Activated T-cell treated with anti-CD3 and anti-CD28 coated beads, Interleukin-2, amount 50 U/mL, for 4 hours (primary cell): Measurements from ENCODE around the gene IFT22. TPM values are rescaled to one million over a fixed set of nuclear protein-coding genes. Genes with fewer than 3 reads are reported as not detected.
"Not testable (repeated sequence)": the region's sequence is repeated elsewhere in the genome, so short reads cannot be mapped to it uniquely, and the experiment has no call there.

Experiments
- ATAC-seq, 2 donors: fragments of 200-7000 bp; cut with Tn5 transposase; one replicate each; pipeline ENCODE4 v1.10.0; 2021
- DNase-seq: peaks from one replicate; pipeline ENCODE4 v3.0.0-alpha.2; 2020
- H3K27me3 Mint-ChIP-seq: one replicate; pipeline ENCODE4 v1.8.0; 2021; ENCODE audit warnings: low read depth, mixed read lengths
- H3K36me3 Mint-ChIP-seq: one replicate; pipeline ENCODE4 v1.8.0; 2022; ENCODE audit warnings: mixed read lengths; ENCODE audit not compliant: insufficient read depth
- H3K4me1 Mint-ChIP-seq: one replicate; pipeline ENCODE4 v1.8.0; 2021; ENCODE audit warnings: low read depth, mixed read lengths
- H3K4me3 Mint-ChIP-seq: one replicate; pipeline ENCODE4 v1.8.0; 2021; ENCODE audit warnings: mild to moderate bottlenecking, moderate library complexity, mixed read lengths
- H3K9me3 Mint-ChIP-seq: one replicate; pipeline ENCODE4 v1.8.0; 2021; ENCODE audit warnings: mixed read lengths
- total RNA-seq, 3 donors: library from RNA; stranded (reverse); gene quantifications; one replicate each; pipeline ENCODE4 v1.2.1, GENCODE V29; 2021

The IFT22 gene
- total RNA-seq, 3 donors from 2014 or later: 7.7 to 10.7 (median 8.3) TPM

DNA sequence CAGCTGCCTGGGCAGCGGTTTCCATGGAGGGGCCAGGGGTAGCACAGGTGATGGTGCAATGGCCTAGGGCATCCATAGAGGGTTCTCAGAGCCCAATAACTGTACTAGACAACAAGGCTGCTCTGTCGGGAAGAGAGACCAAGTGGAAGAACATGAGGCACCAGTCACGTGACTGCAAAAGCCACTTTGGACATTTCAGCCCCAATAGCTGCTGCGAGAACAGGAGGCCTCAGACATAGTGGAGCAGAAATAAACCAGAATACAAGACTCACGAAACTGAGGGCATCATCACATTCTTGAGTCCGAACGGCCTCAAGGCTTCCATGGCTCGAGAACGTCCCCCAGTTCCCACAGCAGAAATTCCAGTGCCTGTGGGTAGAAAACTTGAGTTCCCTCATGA is 44.5 kb downstream of the IFT22 start:
- peaks cover 21% of the 10 kb centered on the region for H3K27me3 Mint-ChIP-seq
- H3K9me3 Mint-ChIP-seq: no peaks in the 10 kb centered on the region
- H3K4me1 Mint-ChIP-seq: no peaks in the 10 kb centered on the region
- H3K36me3 Mint-ChIP-seq: no peaks in the 10 kb centered on the region
- DNase-seq: no peak
- no peak overlapping the region for H3K4me3 Mint-ChIP-seq
- no peak for ATAC-seq

GRCh38 chr7:101273206-101273605 is 48.4 kb downstream of the IFT22 start:
- ATAC-seq: no peak
- DNase-seq: no peak
- Mint-ChIP-seq H3K9me3 (no peaks in the 10 kb centered on the region), H3K27me3 (peaks cover 24% of the 10 kb centered on the region), H3K36me3 (no peaks in the 10 kb centered on the region), H3K4me3 (no peak overlapping the region), H3K4me1 (no peaks in the 10 kb centered on the region)

DNA sequence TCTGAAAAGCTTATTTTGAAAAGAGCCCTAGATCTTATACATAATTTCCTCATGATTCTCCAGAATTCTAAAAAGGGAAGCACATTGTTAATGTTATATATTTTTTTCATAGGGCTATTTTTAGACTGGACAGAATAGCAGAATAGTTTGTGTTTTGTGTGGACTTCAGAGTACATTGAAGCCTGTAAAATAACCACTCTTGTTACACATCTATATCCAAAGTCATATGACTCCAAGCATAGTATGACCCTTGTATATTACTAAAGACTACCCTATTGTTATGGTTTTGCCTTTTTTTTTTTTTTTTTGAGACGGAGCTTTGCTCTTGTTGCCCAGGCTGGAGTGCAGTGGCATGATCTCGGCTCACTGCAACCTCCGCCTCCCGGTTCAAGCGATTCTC is 50.6 kb downstream of the IFT22 start:
- H3K4me3 Mint-ChIP-seq: no peak overlapping the region
- no peaks in the 10 kb centered on the region for H3K9me3 Mint-ChIP-seq
- no peaks in the 10 kb centered on the region for H3K36me3 Mint-ChIP-seq
- no peak for DNase-seq
- ATAC-seq: no peak
- peaks cover 17% of the 10 kb centered on the region for H3K27me3 Mint-ChIP-seq
- no peaks in the 10 kb centered on the region for H3K4me1 Mint-ChIP-seq

GRCh38 chr7:101269664-101270063 is 51.9 kb downstream of the IFT22 start:
- Mint-ChIP-seq H3K36me3 (no peaks in the 10 kb centered on the region), H3K9me3 (no peaks in the 10 kb centered on the region), H3K4me1 (no peaks in the 10 kb centered on the region), H3K4me3 (no peak overlapping the region), H3K27me3 (peaks cover 14% of the 10 kb centered on the region)
- DNase-seq (no peak), ATAC-seq (no peak)

- DNase-seq: no peak
- H3K9me3 Mint-ChIP-seq: no peaks in the 10 kb centered on the region
- no peaks in the 10 kb centered on the region for H3K36me3 Mint-ChIP-seq
- H3K4me3 Mint-ChIP-seq: no peak overlapping the region
- no peak for ATAC-seq
- H3K4me1 Mint-ChIP-seq: no peaks in the 10 kb centered on the region
- H3K27me3 Mint-ChIP-seq: peaks cover 2% of the 10 kb centered on the region
These were observed 55.7 kb downstream of the IFT22 start for GRCh38 chr7:101265622-101266516.

- not testable (repeated sequence) for DNase-seq, H3K4me3 Mint-ChIP-seq, H3K36me3 Mint-ChIP-seq, ATAC-seq, H3K27me3 Mint-ChIP-seq, H3K9me3 Mint-ChIP-seq, H3K4me1 Mint-ChIP-seq
These were observed 57.4 kb downstream of the IFT22 start for GRCh38 chr7:101264102-101264706.

Other genes with a start within 250 kb of the IFT22 start
- gene TRIM56, start 236.3 kb downstream of the IFT22 start, total RNA-seq: 10 to 100 TPM; 23.9 to 26.8 (median 24.2) TPM
- under 1 TPM; 0.18 to 0.46 (median 0.33) TPM for gene SERPINE1, start 194.7 kb downstream of the IFT22 start, total RNA-seq
- gene AP1S1, start 167.3 kb downstream of the IFT22 start, total RNA-seq: 10 to 100 TPM; 27.6 to 32.9 (median 28.3) TPM
- gene VGF, start 156.2 kb downstream of the IFT22 start, total RNA-seq: not detected
- gene NAT16, start 141.5 kb downstream of the IFT22 start, total RNA-seq: not detected
- gene MOGAT3, start 120.8 kb downstream of the IFT22 start, total RNA-seq: not detected
- gene PLOD3, start 104.2 kb downstream of the IFT22 start, total RNA-seq: 10 to 100 TPM; 30.1 to 38.9 (median 33.2) TPM
- 10 to 100 TPM; 50.4 to 55.0 (median 53.2) TPM for gene ZNHIT1, start 103.6 kb downstream of the IFT22 start, total RNA-seq
- gene CLDN15, start 84.0 kb downstream of the IFT22 start, total RNA-seq: 10 to 100 TPM; 15.6 to 18.5 (median 17.6) TPM
- 100 to 1,000 TPM; 126 to 148 (median 136) TPM for gene FIS1, start 76.7 kb downstream of the IFT22 start, total RNA-seq
- under 1 TPM in 1 of 3 donors, not detected in 2; 0.05 TPM for gene COL26A1, start 41.1 kb upstream of the IFT22 start, total RNA-seq